IPS DF 4.7 (cell line): ENCODE data around the gene MMP1.

Experiments
- DNase-seq: peaks from one replicate; pipeline ENCODE4 v3.0.0-alpha.2; 2013; ENCODE audit warnings: low spot score; ENCODE audit errors: extremely low read depth

MMP1 gene

GRCh38 chr11:102798012-102798746 is at the start of gene MMP1:
TSS of gene MMP1 (minus strand) at chr11:102798160. CDS start at chr11:102798092, 68 bp downstream.
- no peak for DNase-seq

DNA sequence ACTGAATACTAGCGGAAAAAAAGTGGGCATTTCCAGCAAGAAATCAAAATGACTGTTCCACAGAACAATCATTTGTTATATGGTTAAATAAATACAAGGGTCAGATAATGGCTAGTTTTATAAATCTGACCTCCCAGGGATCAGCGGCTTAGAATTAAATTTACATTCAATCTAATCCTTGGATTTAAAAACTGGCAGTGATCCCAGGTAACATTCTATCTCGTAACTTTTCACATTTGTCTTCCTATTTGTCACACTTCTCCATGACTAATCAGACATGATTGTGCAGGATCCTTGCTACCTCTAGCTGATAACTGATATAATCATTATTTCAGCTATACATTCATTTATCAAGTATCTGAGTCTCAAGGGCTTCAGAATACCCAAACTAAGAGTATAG is 48.3 kb upstream of the MMP1 start:
- DNase-seq, result no peak

GRCh38 chr11:102843489-102843888 is 45.5 kb upstream of the MMP1 start, which contains the start of gene MMP3:
TSS of gene MMP3 (minus strand) at chr11:102843609. CDS start at chr11:102843546, 63 bp downstream.
- DNase-seq, result no peak

GRCh38 chr11:102842930-102843329 is 45.0 kb upstream of the MMP1 start:
- no peak for DNase-seq

DNA sequence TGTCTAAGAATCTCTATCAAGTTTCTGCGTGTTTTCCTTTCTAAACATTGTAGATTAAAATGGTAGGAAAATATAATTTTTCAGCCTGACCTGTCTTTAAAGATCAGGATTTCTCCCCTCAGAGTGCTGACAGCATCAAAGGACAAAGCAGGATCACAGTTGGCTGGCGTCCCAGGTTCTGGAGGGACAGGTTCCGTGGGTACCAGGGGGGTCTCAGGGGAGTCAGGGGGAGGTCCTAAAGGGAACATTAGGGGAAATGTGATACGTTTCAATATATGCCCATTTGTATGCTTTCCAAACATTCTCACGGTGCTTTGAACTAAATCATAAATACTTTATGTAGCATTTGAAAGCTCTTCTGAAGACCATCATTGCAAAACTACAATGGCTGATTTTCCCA is 42.1 kb upstream of the MMP1 start:
- no peak for DNase-seq

GRCh38 chr11:102837646-102838045 is 39.7 kb upstream of the MMP1 start:
- DNase-seq, result no peak

- no peak for DNase-seq
These were observed 39.2 kb upstream of the MMP1 start for GRCh38 chr11:102837156-102837555.

- DNase-seq, result no peak
These were observed 38.4 kb upstream of the MMP1 start for GRCh38 chr11:102836290-102836875.

GRCh38 chr11:102833731-102834130 is 35.8 kb upstream of the MMP1 start:
- no peak for DNase-seq

DNA sequence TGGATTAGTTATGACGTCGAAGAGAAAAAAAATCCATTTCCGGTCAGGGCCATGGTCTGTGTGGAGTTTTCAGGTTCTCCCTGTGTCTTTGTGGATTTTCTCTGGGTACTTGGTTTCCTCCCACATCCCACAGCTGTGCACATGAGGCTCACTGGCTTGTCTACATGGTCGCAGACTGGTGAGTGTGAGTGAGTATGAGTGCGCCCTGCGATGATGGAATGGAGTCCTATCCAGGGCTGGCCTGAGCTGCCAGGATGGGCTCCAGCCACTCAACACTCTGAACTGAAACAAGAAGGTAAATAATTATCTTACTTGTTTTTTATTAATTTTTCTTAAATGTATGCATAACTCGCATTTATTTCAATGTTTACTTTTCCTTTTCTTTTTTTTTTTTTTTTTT is 34.7 kb upstream of the MMP1 start:
- no peak for DNase-seq

DNA sequence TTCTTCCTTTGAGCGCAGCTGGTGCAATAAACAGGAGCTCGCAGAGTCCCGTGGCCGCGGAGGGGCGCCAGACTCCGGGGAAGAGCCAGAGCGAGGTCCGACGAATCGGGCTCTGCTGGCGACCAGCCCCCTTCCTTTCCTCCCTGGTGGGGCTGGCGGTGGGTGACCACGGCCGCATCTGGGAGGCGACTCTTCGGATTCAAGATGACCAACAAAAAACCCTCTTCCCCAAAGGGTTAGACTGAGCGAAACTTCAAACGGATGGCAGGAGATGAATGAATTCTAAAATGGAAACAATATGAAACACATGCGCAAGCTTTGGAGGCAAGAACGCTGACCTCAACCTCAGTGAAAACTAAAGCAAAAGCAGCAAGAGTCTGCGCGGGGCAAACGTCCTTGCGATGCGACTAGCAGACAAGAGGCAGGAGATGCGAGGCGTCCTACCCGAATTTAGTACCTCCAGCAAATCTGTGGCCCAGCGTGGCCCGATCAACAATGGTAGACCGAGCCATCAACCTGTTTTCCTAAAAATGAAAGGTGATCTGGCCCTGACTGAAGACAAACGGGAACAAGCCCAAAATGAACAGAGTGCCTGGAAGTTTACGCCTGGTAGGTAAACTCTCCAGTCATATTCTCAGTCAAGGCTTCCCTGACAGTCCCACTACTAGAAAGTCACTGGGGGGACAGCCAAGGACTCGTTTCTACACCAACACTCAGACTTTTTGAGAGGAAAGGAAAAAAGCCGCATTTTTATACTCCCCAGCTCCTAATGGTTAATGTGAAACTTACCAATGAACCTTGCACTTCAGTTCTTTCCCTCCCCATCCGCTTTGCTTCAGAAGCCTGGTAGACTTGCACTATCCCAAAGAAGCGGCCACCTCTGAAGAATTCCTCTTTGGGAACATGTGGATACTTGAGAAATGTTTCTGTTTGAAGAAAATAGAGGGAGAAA is 33.8 kb upstream of the MMP1 start:
- DNase-seq, result no peak

GRCh38 chr11:102831128-102831488 is 33.1 kb upstream of the MMP1 start:
- DNase-seq, result no peak

- DNase-seq, result no peak
These were observed 32.2 kb upstream of the MMP1 start for GRCh38 chr11:102830001-102830727.

GRCh38 chr11:102829316-102830000 is 31.5 kb upstream of the MMP1 start:
- no peak for DNase-seq

GRCh38 chr11:102824556-102824955 is 26.6 kb upstream of the MMP1 start:
- DNase-seq, result no peak

GRCh38 chr11:102819491-102819890 is 21.5 kb upstream of the MMP1 start:
- no peak for DNase-seq

- DNase-seq, result no peak
These were observed 15.5 kb upstream of the MMP1 start for GRCh38 chr11:102813484-102813883.

DNA sequence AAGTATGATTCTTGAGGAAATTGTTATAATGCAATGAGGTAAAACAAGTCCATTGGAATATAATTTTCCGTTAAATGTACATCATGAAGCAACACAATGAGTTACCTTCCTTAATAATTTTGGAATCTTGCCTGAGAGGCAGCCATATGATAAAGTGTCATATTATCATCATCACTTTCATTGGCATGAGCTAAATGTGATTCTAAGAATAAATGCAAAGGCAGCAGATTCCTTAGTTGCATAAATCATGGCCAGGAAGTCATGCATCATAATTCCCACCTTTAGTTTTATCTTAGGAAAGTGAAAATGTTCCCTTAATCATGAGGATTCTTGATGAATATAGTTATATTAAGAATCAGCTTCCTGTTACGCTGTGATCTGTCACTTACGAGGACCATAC is 14.2 kb upstream of the MMP1 start:
- no peak for DNase-seq

DNA sequence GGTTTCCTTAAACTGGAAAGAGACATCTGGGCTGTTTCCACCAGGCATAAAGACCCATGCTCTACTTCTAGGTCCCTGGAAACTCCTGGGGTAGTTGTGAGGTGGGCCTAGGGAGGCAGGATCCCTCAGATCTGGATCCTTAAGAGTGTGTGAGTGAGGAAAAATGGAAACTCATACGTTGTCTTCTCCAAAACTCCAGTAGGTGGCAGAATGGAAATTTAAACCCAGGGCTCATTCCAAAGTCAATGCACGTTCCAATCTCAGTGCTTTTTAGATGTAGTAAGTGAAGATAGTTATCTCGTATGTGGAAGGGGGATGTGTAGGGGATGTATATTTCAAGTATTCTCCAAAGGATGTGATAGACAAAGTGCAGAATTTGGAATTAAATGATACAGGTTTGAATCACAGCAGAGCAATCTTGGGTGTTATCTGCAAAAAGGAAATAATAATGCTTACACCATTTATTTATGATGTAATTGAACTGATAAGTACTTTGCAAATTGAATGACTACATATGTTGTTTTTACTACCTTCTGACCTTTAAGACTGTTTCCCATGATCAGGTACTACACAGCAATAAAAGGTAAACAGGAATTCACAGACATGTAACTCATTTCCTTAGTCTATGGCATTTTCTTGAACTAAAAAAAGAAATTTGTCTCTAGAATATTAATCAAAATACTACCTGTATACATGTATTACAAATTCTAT is 13.1 kb upstream of the MMP1 start:
- no peak for DNase-seq

GRCh38 chr11:102809971-102810370 is 12.0 kb upstream of the MMP1 start:
- no peak for DNase-seq
